HG02642 (cell line): ENCODE results near the gene BBIP1.

ENCODE experiments used
- ATAC-seq: cut with Tn5 transposase; IDR thresholded peaks from one replicate; pipeline ENCODE4 v1.9.1; 2021; ENCODE audit warnings: mild to moderate bottlenecking; ENCODE audit not compliant: unreplicated experiment, poor library complexity

BBIP1 gene

GRCh38 chr10:110918643-110919348, at the start of gene BBIP1:
Gene BBIP1 (minus strand): TSS chr10:110919180. CDS start chr10:110918157, 1,023 bp downstream.
- peak; percentile 84 for ATAC-seq

- ATAC-seq, result peak; percentile 65
Measured at GRCh38 chr10:110967645-110968044, 48.7 kb upstream of the BBIP1 start.

GRCh38 chr10:110967009-110967630, 48.1 kb upstream of the BBIP1 start:
- no peak for ATAC-seq

DNA sequence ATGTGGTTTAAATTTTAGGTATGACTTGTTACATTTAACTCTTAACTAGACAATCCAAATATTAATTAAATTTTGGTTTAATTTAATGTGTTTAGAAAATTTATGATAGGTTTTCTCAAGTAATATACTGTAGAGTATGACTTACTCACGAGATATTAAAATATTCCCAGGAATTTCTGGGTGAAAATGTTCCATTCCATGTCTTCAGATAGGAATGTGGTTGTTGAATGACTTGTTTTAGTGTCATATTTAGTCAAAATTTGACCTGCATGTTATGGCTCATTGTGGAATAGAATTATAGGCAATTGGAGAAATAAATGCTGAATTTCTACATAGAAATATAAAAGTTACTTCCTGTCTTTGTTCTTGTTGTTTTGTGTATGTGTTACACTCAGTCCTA, 47.2 kb upstream of the BBIP1 start:
- ATAC-seq, result no peak

GRCh38 chr10:110965216-110965615, 46.2 kb upstream of the BBIP1 start:
- ATAC-seq, result no peak

- ATAC-seq, result no peak
Measured at GRCh38 chr10:110964681-110965080, 45.7 kb upstream of the BBIP1 start.

GRCh38 chr10:110963162-110963561, 44.2 kb upstream of the BBIP1 start:
- no peak for ATAC-seq

DNA sequence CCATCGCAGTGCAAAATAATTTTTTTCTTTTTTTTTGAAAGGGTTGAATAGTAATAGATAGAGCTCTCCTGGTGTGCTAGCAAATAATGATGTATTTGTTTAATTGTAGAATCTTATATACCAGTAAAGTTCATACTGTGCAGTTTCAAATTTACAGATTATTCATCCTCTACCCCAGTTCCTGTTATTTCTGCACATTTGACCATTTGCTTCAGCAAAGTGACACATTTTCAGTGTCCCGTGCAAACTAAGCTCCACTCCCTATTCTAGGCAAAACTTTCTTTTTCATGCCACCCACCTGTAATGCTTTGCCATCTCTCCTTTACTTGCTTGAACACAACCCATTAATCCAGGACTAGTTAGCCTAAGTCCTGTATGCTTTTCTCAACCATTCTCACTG, 43.5 kb upstream of the BBIP1 start:
- ATAC-seq, result no peak

DNA sequence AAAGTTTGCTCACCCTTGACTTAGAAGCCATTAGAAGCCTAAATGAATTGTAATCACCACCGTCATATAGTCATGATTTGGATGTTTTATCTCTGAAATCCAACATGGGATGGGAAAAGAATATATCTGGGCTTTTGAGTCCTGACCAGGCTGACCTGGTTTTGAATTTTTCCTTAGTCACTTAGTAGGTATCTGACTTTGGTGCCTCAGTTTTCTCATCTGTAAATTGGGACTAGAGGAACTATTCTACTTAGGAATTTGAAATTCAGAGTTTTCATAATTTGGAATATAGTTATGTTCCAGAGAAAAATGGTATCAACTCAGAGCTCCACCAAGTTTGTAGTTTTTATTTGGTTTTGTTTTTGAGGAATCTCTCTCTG, 41.3 kb upstream of the BBIP1 start:
- no peak for ATAC-seq

DNA sequence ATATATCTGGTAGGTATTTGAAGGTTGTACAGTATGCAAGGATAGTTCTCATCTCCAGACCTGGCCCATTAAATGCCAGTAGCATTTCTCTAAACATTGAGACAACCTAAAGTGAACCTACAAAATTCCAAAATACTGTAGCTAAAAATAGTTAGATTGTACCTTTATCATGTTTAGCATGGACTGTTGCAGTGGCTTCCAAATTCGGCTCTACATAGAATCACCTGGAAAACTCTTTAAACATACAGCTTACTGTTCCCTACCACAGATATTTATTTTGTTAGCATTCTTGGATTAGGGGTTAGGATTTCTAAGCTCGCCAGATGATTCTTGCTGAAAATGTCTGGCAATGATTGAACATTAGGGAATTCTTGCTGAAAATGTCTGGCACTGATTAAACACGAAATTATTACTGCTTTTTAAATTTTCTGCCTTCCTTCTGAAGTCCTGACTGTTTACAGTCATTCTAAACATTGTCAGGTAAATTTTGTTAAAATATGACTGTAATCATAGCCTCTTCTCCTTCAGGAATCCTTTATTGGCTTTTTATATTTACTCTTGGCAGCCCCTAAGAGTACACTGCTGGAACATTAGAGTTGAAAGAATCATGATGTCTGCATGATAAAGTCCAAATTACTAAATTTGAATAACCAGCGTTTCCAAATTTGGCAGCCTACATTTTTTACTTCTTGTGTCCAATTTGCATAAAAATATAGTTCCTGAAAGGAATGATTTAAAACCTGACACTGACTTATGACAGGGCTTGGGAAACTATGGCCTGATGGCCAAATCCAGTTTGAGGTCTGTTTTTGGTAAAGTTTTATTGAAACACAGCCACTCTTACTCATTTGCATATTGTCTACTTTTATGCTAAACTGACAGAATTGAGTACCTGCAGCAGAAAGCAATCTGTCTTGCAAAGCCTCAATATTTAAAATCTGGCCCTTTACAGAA, 40.7 kb upstream of the BBIP1 start:
- ATAC-seq, result no peak

GRCh38 chr10:110957606-110958005, 38.6 kb upstream of the BBIP1 start:
- no peak for ATAC-seq

- no peak for ATAC-seq
Measured at GRCh38 chr10:110951381-110951780, 32.4 kb upstream of the BBIP1 start.

DNA sequence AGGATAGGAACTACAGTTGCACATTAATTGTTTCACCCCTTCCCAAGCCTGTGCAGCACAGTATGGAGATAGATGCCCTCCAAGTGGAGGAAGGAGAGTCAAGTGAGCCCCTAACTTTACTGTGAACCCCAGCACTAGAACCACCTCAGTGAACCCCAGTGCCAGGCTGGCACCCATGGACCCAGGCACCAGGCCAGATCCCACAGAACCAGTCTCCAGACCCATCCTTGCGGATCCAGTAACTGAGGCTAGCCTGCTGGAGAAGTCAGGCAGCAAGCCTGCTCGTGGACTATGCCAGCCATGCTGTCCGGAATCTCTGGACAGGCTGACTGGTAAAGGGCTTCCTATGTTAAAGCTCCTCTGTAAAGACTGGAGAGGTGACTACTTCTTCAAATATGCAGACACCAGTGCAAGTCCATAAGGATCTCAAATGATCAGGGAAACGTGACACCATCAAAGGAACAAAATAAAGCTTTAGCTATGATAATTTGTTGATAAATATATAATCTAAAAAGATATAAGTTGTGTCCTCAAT, 28.1 kb upstream of the BBIP1 start:
- ATAC-seq, result no peak

- no peak for ATAC-seq
Measured at GRCh38 chr10:110946496-110946895, 27.5 kb upstream of the BBIP1 start.

- no peak for ATAC-seq
Measured at GRCh38 chr10:110944792-110945396, 25.9 kb upstream of the BBIP1 start.

GRCh38 chr10:110939419-110939818, 20.4 kb upstream of the BBIP1 start:
- no peak for ATAC-seq

DNA sequence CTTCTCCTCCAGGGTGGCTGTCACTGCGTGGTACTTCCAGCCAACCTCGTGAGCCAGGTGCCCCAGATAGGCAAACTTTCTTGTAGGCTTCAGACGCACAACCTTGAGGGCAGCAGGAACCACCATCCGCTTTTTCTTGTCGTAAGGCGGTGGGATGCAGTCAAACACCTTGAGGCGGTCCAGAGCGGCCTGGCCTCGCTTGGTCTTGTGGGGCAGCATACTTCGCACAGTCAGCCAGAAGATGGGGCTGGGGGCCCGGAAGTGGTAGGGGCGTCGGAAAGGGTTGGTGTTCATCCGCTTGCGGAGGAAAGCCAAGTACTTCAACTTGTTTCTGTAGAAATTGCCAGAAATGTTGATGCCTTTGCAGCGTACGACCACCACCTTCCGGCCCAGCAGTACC, 17.8 kb upstream of the BBIP1 start:
- ATAC-seq, result no peak

DNA sequence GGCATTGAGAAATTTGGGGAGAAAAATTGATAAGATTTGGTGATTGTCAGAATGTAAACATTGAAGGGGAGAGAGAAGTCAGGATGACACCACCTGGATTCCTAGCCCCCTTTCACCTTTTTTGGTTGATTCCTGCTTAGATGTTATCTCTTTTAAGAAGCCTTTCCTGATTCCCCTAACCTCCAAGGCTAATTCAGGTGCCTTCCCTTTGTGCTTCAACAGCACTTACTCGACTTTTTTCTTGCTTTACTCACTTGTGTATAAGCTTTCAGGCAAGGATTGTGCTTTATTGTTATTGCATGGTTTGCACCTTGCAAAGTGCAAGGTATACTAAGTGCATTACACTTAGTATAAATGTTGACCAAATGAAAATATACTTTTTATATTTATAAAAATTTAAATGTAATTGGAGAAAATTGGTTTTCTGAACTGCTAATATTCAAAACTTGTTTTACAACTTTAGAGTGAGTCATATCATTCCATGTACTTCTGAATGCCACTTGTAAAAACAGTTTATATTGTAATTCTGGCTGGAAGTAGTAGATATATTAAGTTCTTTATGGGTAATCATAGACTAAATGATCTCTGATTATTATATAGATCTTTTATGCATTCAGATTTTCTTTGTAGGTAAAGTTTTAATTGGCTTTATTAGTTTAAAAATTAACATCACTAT, 13.7 kb upstream of the BBIP1 start:
- no peak for ATAC-seq

DNA sequence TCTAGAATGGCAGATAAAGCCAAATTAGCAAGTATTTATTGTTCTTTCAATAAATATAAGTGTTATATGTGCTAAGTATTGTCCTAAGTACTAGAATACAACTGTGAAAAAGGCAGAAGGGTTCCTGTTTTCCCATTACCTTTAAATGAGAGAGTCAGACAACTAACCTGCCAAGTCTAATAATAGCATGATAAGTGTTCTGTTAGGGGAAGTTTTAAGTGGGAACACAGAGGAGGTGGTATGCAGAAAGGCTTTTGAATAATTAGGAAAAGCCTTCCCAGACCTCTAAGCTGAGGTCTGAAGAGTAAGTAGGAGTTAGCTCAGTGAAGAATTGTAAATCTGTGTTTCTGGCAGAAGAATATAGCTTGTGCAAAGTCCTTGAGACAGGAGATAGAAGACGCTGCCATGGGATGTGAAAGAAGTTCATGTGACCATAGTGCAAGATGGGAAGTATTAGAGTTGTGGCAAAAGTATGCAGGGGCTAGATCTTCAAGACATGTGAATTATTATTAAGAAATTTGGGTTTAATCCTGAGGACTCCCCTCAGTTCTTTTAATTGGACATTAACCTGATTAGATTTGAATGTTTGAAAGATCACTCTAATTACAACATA, 12.9 kb upstream of the BBIP1 start:
- no peak for ATAC-seq
